ENCODE measurements around the gene SCFD1. TPM values are rescaled to one million over a fixed set of nuclear protein-coding genes. Genes with fewer than 3 reads are reported as not detected.
A peak's percentile ranks its signal among the peaks of the same experiment; 100 is the strongest.
"Not testable (repeated sequence)": the region's sequence is repeated elsewhere in the genome, so short reads cannot be mapped to it uniquely, and the experiment has no call there.

Gene SCFD1
- total RNA-seq, 4 donors from 2014 or later: 31.6 to 48.4 (median 42.5) TPM

GRCh38 chr14:30603402-30603801 lies 18.7 kb upstream of the SCFD1 start:
- H3K36me3 ChIP-seq: peaks cover 0 to 74% of the 10 kb centered on the region in 2 donors
- no peaks in the 10 kb centered on the region for H3K9me3 ChIP-seq
- 90 to 100% methylated on average over 1 to 3 of the region's 3 CpGs for WGBS, 2 donors (ENCODE audit: low coverage in 1 of 2)

GRCh38 chr14:30604696-30605095 lies 17.4 kb upstream of the SCFD1 start:
- ATAC-seq, H3K4me3 ChIP-seq, H3K27ac ChIP-seq, H3K27me3 ChIP-seq, H3K4me1 ChIP-seq, H3K9me3 ChIP-seq: not testable (repeated sequence)
- WGBS, 2 donors (ENCODE audit: low coverage in 1 of 2): 92 to 100% methylated on average over 3 to 8 of the region's 8 CpGs
- peaks cover 0 to 65% of the 10 kb centered on the region in 2 donors for H3K36me3 ChIP-seq

More at GRCh38 chr14:30603402-30603801, 18.7 kb upstream of the SCFD1 start:
- Histone ChIP-seq H3K4me3 (no peak overlapping the region), H3K27ac (no peak overlapping the region), H3K27me3 (no peaks in the 10 kb centered on the region), H3K4me1 (no peaks in the 10 kb centered on the region)
- no peak for ATAC-seq
- TF ChIP-seq EP300 (IDR thresholded peaks at IDR 0.05) (no peak), POLR2A (IDR thresholded peaks at IDR 0.05) (no peak), POLR2AphosphoS5 (IDR thresholded peaks at IDR 0.05) (no peak), CTCF (IDR thresholded peaks at IDR 0.05) (no peak)

GRCh38 chr14:30607156-30607780 lies 14.9 kb upstream of the SCFD1 start:
- H3K9me3 ChIP-seq: no peaks in the 10 kb centered on the region
- peaks cover 0 to 47% of the 10 kb centered on the region in 2 donors for H3K36me3 ChIP-seq
- no peaks in the 10 kb centered on the region for H3K27me3 ChIP-seq
- 100% methylated on average over 1 of the region's 1 CpG for WGBS, 2 donors (ENCODE audit: low coverage in 1 of 2)
- no peak overlapping the region for H3K4me3 ChIP-seq
- TF ChIP-seq POLR2A (IDR thresholded peaks at IDR 0.05) (no peak), POLR2AphosphoS5 (IDR thresholded peaks at IDR 0.05) (no peak), CTCF (IDR thresholded peaks at IDR 0.05) (no peak), EP300 (IDR thresholded peaks at IDR 0.05) (no peak)
- no peak for ATAC-seq
- no peak overlapping the region for H3K27ac ChIP-seq
- peaks cover 0 to 8% (median 0%) of the 10 kb centered on the region in 3 donors for H3K4me1 ChIP-seq

GRCh38 chr14:30608533-30609006 lies 13.5 kb upstream of the SCFD1 start:
- Histone ChIP-seq H3K4me3 (no peak overlapping the region), H3K27me3 (no peaks in the 10 kb centered on the region), H3K4me1 (peaks cover 0 to 8% (median 0%) of the 10 kb centered on the region in 3 donors), H3K27ac (no peak overlapping the region), H3K9me3 (no peaks in the 10 kb centered on the region), H3K36me3 (peaks cover 0 to 41% of the 10 kb centered on the region in 2 donors)
- no peak for ATAC-seq
- 70 to 78% methylated on average over 3 to 4 of the region's 5 CpGs for WGBS, 2 donors (ENCODE audit: low coverage in 1 of 2)
- no peak for TF ChIP-seq POLR2AphosphoS5 (IDR thresholded peaks at IDR 0.05)
- no peak for TF ChIP-seq CTCF (IDR thresholded peaks at IDR 0.05)
- no peak for TF ChIP-seq POLR2A (IDR thresholded peaks at IDR 0.05)
- no peak for TF ChIP-seq EP300 (IDR thresholded peaks at IDR 0.05)

- H3K27ac ChIP-seq: no peak overlapping the region
- no peak for ATAC-seq
- H3K4me3 ChIP-seq: no peak overlapping the region
- TF ChIP-seq CTCF (IDR thresholded peaks at IDR 0.05) (peak in 1 of 4 experiments; percentile 33), POLR2A (IDR thresholded peaks at IDR 0.05) (no peak), POLR2AphosphoS5 (IDR thresholded peaks at IDR 0.05) (peak; percentile 9), EP300 (IDR thresholded peaks at IDR 0.05) (no peak)
- no peaks in the 10 kb centered on the region for H3K9me3 ChIP-seq
- H3K36me3 ChIP-seq: peaks cover 0 to 35% of the 10 kb centered on the region in 2 donors
- H3K4me1 ChIP-seq: peaks cover 0 to 8% (median 0%) of the 10 kb centered on the region in 3 donors
- no peaks in the 10 kb centered on the region for H3K27me3 ChIP-seq
- 44 to 56% methylated on average over 4 to 6 of the region's 6 CpGs for WGBS, 2 donors (ENCODE audit: low coverage in 1 of 2)
Observed at GRCh38 chr14:30610787-30611343, 11.3 kb upstream of the SCFD1 start.

Measured in gastroesophageal sphincter (tissue), 4 donors.